HepG2 (cell line): Measurements from ENCODE around the gene TAF6L. TPM values are rescaled to one million over a fixed set of nuclear protein-coding genes. Genes with fewer than 3 reads are reported as not detected.

Experiments
- AGO1 ChIP-seq: fragments of 200-400 bp; formaldehyde crosslinking; IDR thresholded peaks from 2 replicates; pipeline ENCODE4 v1.6.1; 2017; ENCODE audit warnings: mild to moderate bottlenecking, low read depth, low read length, moderate library complexity; ENCODE audit not compliant: poor library complexity, severe bottlenecking
- ARID4A ChIP-seq: sonication (generic); formaldehyde crosslinking; IDR thresholded peaks from 2 replicates; pipeline ENCODE4 v1.5.0; 2020; ENCODE audit warnings: mild to moderate bottlenecking, missing genetic modification reagents, borderline replicate concordance
- DPF2 ChIP-seq: sonication (generic); formaldehyde crosslinking; IDR thresholded peaks from 2 replicates; pipeline ENCODE4 v1.4.0; 2020; ENCODE audit warnings: mild to moderate bottlenecking, low read depth, missing genetic modification reagents, borderline replicate concordance
- GPN1 ChIP-seq: sonication (generic); formaldehyde crosslinking; IDR thresholded peaks from 2 replicates; pipeline ENCODE4 v1.5.1; 2020; ENCODE audit warnings: missing genetic modification reagents, borderline replicate concordance
- HDAC1 ChIP-seq: sonication (generic); formaldehyde crosslinking; IDR thresholded peaks from 2 replicates; pipeline ENCODE4 v1.5.1; 2020; ENCODE audit warnings: mild to moderate bottlenecking, missing genetic modification reagents
- LBX2 ChIP-seq: sonication (generic); formaldehyde crosslinking; IDR thresholded peaks from 2 replicates; pipeline ENCODE4 v1.5.0; 2020; ENCODE audit warnings: missing genetic modification reagents, mild to moderate bottlenecking, borderline replicate concordance
- MED13 ChIP-seq: sonication (generic); formaldehyde crosslinking; IDR thresholded peaks from 2 replicates; pipeline ENCODE4 v1.5.0; 2020; ENCODE audit warnings: missing genetic modification reagents
- MYPOP ChIP-seq: sonication (generic); formaldehyde crosslinking; IDR thresholded peaks from 2 replicates; pipeline ENCODE4 v1.8.1; 2023; ENCODE audit warnings: mild to moderate bottlenecking, moderate library complexity, missing genetic modification reagents
- NAIF1 ChIP-seq: sonication (generic); formaldehyde crosslinking; IDR thresholded peaks from 2 replicates; pipeline ENCODE4 v1.5.0; 2020; ENCODE audit warnings: mild to moderate bottlenecking, missing genetic modification reagents, borderline replicate concordance
- POLR2AphosphoS2 ChIP-seq: IDR thresholded peaks from 2 replicates; pipeline ENCODE4 v1.6.1; 2011; ENCODE audit warnings: low read depth, low read length, improper control_type of control experiment
- RARA ChIP-seq: IDR thresholded peaks from 2 replicates; pipeline ENCODE4 v1.6.1; 2016; ENCODE audit warnings: missing genetic modification reagents, missing compliant biosample characterization
- RBAK ChIP-seq: sonication (generic); formaldehyde crosslinking; IDR thresholded peaks from 2 replicates; pipeline ENCODE4 v1.5.1; 2020; ENCODE audit warnings: mild to moderate bottlenecking, missing genetic modification reagents
- SIX1 ChIP-seq: sonication (generic); formaldehyde crosslinking; IDR thresholded peaks from 2 replicates; pipeline ENCODE4 v1.4.0; 2020; ENCODE audit warnings: missing genetic modification reagents, borderline replicate concordance
- SMC3 ChIP-seq: IDR thresholded peaks from 2 replicates; pipeline ENCODE4 v1.6.1; 2011; ENCODE audit warnings: low read length, improper control_type of control experiment
- SRF ChIP-seq: IDR thresholded peaks from 2 replicates; pipeline ENCODE4 v1.6.1; 2011; ENCODE audit warnings: mild to moderate bottlenecking, low read depth, low read length, moderate library complexity
- STAT6 ChIP-seq: sonication (generic); formaldehyde crosslinking; IDR thresholded peaks from 2 replicates; pipeline ENCODE4 v1.4.0; 2020; ENCODE audit warnings: missing genetic modification reagents, mild to moderate bottlenecking, borderline replicate concordance
- TBX3 ChIP-seq: fragments of 450-650 bp; IDR thresholded peaks from 2 replicates; pipeline ENCODE4 v1.6.1; 2017; ENCODE audit warnings: antibody characterized with exemption, mild to moderate bottlenecking, inconsistent platforms, borderline replicate concordance
- ZNF256 ChIP-seq: sonication (generic); formaldehyde crosslinking; conservative IDR thresholded peaks from 2 replicates; pipeline ENCODE4 v1.4.0; 2020; ENCODE audit warnings: missing genetic modification reagents
- ZNF766 ChIP-seq: sonication (generic); formaldehyde crosslinking; IDR thresholded peaks from 2 replicates; pipeline ENCODE4 v1.5.0; 2020; ENCODE audit warnings: missing genetic modification reagents, borderline replicate concordance
- ZZZ3 ChIP-seq: sonication (generic); formaldehyde crosslinking; IDR thresholded peaks from 2 replicates; pipeline ENCODE4 v1.4.0; 2020; ENCODE audit warnings: missing genetic modification reagents, mild to moderate bottlenecking, borderline replicate concordance
- polyA plus RNA-seq, 8 experiments: library from polyadenylated mRNA; depleted of rRNA in 3 of 8; stranded (reverse) in 7 of 8; unstranded in 1 of 8; fragments of >200 nt; fragmentation: Illumina TruSeq in 4 of 8; extraction: Trizol in 4 of 8; gene quantifications; 2 replicates each; pipeline versions ENCODE4 v1.2.1 to v1.2.3, GENCODE V29; 2011 to 2016; ENCODE audit warnings: low read depth in 4 of 8, missing spikeins in 1 of 8, mixed read lengths in 1 of 8; ENCODE audit not compliant: insufficient read depth in 1 of 8
- total RNA-seq, 5 experiments: library from RNA; depleted of rRNA; stranded (reverse); fragments of >200 nt; fragmentation: Illumina TruSeq; extraction: Trizol; gene quantifications; 2 replicates each; pipeline ENCODE4 v1.2.3, GENCODE V29; 2016; ENCODE audit warnings: low read depth in 1 of 5

The TAF6L gene
- total and polyA plus RNA-seq, 2 of the 13 experiments (the other 11 are each of a cell fraction or from before 2014, with no cell fraction given): 12.6 to 19.4 TPM

- TF ChIP-seq STAT6 (CRISPR knock-in tag) (no peak), NAIF1 (no peak), MED13 (CRISPR knock-in tag) (no peak), AGO1 (peak; percentile 79), ARID4A (CRISPR knock-in tag) (0 out of 2 replicates have a peak, but pooled peaks have one; percentile 5), SRF (no peak), ZNF766 (0 out of 2 replicates have a peak, but pooled peaks have one; percentile 23), GPN1 (CRISPR knock-in tag) (no peak), TBX3 (no peak), ZZZ3 (no peak), RBAK (CRISPR knock-in tag) (no peak), SMC3 (no peak), HDAC1 (CRISPR knock-in tag) (peak; percentile 32; the same call in 1 of the 2 replicates), LBX2 (CRISPR knock-in tag) (no peak), SIX1 (CRISPR knock-in tag) (no peak), DPF2 (CRISPR knock-in tag) (no peak), POLR2AphosphoS2 (no peak), RARA (no peak), ZNF256 (0 out of 2 replicates have a peak, but pooled peaks have one; percentile 33), MYPOP (CRISPR knock-in tag) (no peak)
These were observed 61.4 kb downstream of the TAF6L start, which contains the start of gene TEX54 (continued) for GRCh38 chr11:62832336-62833234.
